ENCODE results near the gene PRKAB2.
"Not testable (repeated sequence)": the region's sequence is repeated elsewhere in the genome, so short reads cannot be mapped to it uniquely, and the experiment has no call there.

PRKAB2 gene

DNA sequence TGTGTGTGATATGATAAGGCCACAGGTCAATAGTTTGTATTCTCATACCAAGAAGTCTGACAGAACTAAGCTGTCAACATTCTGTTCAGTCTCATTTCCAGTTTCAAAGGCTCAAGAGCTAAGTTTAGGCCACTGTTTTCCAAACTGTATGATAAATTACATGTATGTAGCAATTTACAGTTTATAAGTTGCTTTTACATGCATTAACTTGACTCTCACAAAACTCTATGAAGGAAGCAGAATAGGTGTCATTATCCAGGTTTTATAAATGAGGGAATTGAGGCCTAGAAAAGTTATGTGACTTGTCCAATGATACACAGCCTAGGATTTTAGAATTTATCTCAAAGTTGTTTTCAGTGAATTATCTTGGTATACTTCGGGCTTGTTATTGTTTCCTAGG, 29.5 kb upstream of the PRKAB2 start:
- Histone ChIP-seq H2AFZ (ENCODE audit: low read length) (no peak overlapping the region), H3K79me2 (ENCODE audit: insufficient read depth, low read length) (no peaks in the 10 kb centered on the region), H3K4me2 (ENCODE audit: low read length) (no peak overlapping the region), H3K27ac (ENCODE audit: low read depth, low read length, poor library complexity, severe bottlenecking) (no peak overlapping the region), H3F3A (ENCODE audit: insufficient read depth, low read length) (no peaks in the 10 kb centered on the region), H3K9me3 (ENCODE audit: low read length) (no peaks in the 10 kb centered on the region), H3K27me3 (ENCODE audit: insufficient read depth, low read length) (no peaks in the 10 kb centered on the region), H3K4me3 (ENCODE audit: low read depth, low read length, poor library complexity, severe bottlenecking) (no peak overlapping the region), H3K36me3 (ENCODE audit: insufficient read depth, low read length) (no peaks in the 10 kb centered on the region), H4K20me1 (ENCODE audit: insufficient read depth, low read length) (no peaks in the 10 kb centered on the region), H3K9ac (ENCODE audit: low read length) (no peak overlapping the region), H3K9me2 (ENCODE audit: low read depth, low read length) (no peaks in the 10 kb centered on the region), H3K4me1 (ENCODE audit: insufficient read depth, low read length, severe bottlenecking) (no peaks in the 10 kb centered on the region)
- TF ChIP-seq, protein P1, sequence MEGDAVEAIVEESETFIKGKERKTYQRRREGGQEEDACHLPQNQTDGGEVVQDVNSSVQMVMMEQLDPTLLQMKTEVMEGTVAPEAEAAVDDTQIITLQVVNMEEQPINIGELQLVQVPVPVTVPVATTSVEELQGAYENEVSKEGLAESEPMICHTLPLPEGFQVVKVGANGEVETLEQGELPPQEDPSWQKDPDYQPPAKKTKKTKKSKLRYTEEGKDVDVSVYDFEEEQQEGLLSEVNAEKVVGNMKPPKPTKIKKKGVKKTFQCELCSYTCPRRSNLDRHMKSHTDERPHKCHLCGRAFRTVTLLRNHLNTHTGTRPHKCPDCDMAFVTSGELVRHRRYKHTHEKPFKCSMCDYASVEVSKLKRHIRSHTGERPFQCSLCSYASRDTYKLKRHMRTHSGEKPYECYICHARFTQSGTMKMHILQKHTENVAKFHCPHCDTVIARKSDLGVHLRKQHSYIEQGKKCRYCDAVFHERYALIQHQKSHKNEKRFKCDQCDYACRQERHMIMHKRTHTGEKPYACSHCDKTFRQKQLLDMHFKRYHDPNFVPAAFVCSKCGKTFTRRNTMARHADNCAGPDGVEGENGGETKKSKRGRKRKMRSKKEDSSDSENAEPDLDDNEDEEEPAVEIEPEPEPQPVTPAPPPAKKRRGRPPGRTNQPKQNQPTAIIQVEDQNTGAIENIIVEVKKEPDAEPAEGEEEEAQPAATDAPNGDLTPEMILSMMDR (IDR thresholded peaks at IDR 0.05; ENCODE audit: low read length) = no peak
- no peak for TF ChIP-seq EZH2 (IDR thresholded peaks at IDR 0.05; ENCODE audit: borderline replicate concordance, low read length)

DNA sequence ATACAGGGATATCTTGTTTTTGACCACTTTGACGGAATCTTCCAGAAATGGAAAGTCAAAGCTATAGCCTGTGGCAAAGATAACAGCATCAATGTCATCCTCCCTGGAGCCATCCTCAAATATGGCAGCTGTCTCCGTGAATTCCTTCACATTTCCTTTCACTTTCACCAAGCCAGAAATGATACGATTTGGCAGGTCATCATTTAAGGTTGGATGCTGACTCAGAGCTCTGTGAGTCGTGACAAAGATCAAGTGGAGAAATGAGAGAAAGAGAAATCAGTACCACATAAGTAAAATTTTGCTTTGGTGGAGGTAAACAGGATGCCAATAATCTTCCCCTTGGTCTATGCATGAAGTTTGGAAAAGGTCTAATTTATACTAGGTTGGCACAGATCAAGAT, 29.0 kb upstream of the PRKAB2 start:
- H3K4me1 ChIP-seq (ENCODE audit: insufficient read depth, low read length, severe bottlenecking) = no peaks in the 10 kb centered on the region
- no peaks in the 10 kb centered on the region for H3K9me3 ChIP-seq (ENCODE audit: low read length)
- TF ChIP-seq EZH2 (IDR thresholded peaks at IDR 0.05; ENCODE audit: borderline replicate concordance, low read length) = no peak
- TF ChIP-seq, protein P1 (IDR thresholded peaks at IDR 0.05; ENCODE audit: low read length) = no peak
- no peaks in the 10 kb centered on the region for H3K79me2 ChIP-seq (ENCODE audit: insufficient read depth, low read length)
- H3K9me2 ChIP-seq (ENCODE audit: low read depth, low read length) = no peaks in the 10 kb centered on the region
- no peaks in the 10 kb centered on the region for H3F3A ChIP-seq (ENCODE audit: insufficient read depth, low read length)
- no peak overlapping the region for H3K9ac ChIP-seq (ENCODE audit: low read length)
- H3K4me2 ChIP-seq (ENCODE audit: low read length) = no peak overlapping the region
- no peak overlapping the region for H3K4me3 ChIP-seq (ENCODE audit: low read depth, low read length, poor library complexity, severe bottlenecking)
- H4K20me1 ChIP-seq (ENCODE audit: insufficient read depth, low read length) = no peaks in the 10 kb centered on the region
- no peaks in the 10 kb centered on the region for H3K36me3 ChIP-seq (ENCODE audit: insufficient read depth, low read length)
- H2AFZ ChIP-seq (ENCODE audit: low read length) = no peak overlapping the region
- no peak overlapping the region for H3K27ac ChIP-seq (ENCODE audit: low read depth, low read length, poor library complexity, severe bottlenecking)
- no peaks in the 10 kb centered on the region for H3K27me3 ChIP-seq (ENCODE audit: insufficient read depth, low read length)

DNA sequence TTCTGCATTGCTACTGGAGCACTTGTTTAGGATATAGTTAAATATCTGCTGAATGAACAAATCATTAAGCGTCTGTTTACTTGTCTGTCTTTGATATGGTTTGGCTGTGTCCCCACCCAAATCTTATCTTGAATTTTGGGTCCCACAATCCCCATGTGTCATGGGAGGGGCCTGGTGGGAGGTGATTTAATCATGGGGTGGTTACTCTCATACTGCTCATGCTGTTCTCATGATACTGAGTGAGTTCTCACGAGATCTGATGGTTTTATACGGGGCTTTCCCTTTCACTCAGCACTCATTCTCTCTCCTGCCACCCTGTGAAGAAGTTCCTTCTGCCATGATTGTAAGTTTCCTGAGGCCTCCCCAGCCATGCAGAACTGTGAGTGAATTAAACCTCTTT, 25.1 kb upstream of the PRKAB2 start:
- not testable (repeated sequence) for H3K9ac ChIP-seq (ENCODE audit: low read length); H3K79me2 ChIP-seq (ENCODE audit: insufficient read depth, low read length); H4K20me1 ChIP-seq (ENCODE audit: insufficient read depth, low read length); H2AFZ ChIP-seq (ENCODE audit: low read length); H3K9me2 ChIP-seq (ENCODE audit: low read depth, low read length); H3K4me1 ChIP-seq (ENCODE audit: insufficient read depth, low read length, severe bottlenecking); H3K4me2 ChIP-seq (ENCODE audit: low read length); H3K27ac ChIP-seq (ENCODE audit: low read depth, low read length, poor library complexity, severe bottlenecking); H3K27me3 ChIP-seq (ENCODE audit: insufficient read depth, low read length); H3F3A ChIP-seq (ENCODE audit: insufficient read depth, low read length); H3K36me3 ChIP-seq (ENCODE audit: insufficient read depth, low read length); H3K9me3 ChIP-seq (ENCODE audit: low read length); H3K4me3 ChIP-seq (ENCODE audit: low read depth, low read length, poor library complexity, severe bottlenecking)

DNA sequence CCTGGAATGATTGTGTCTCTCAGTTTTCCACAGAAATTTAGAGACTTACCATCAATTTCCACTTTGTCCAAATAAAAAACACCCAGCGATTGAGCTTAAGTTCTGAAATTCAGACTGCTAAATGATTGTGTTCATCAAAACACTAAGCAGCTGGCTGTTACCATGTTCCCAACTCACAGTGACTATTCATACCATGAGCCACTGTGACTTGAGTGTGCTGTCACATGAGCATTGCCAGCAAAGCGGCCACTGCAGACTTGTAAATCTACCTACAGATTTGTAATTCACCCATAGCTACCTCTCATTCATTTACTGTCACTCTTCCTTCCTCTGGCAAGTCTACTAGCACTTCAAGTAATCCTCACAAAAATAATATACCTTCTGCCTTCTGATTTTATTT, 17.2 kb upstream of the PRKAB2 start:
- no peaks in the 10 kb centered on the region for H3F3A ChIP-seq (ENCODE audit: insufficient read depth, low read length)
- H4K20me1 ChIP-seq (ENCODE audit: insufficient read depth, low read length) = no peaks in the 10 kb centered on the region
- H3K36me3 ChIP-seq (ENCODE audit: insufficient read depth, low read length) = no peaks in the 10 kb centered on the region
- H3K27me3 ChIP-seq (ENCODE audit: insufficient read depth, low read length) = no peaks in the 10 kb centered on the region
- no peaks in the 10 kb centered on the region for H3K9me2 ChIP-seq (ENCODE audit: low read depth, low read length)
- H3K4me1 ChIP-seq (ENCODE audit: insufficient read depth, low read length, severe bottlenecking) = no peaks in the 10 kb centered on the region
- no peak overlapping the region for H2AFZ ChIP-seq (ENCODE audit: low read length)
- no peak overlapping the region for H3K9ac ChIP-seq (ENCODE audit: low read length)
- TF ChIP-seq, protein P1 (IDR thresholded peaks at IDR 0.05; ENCODE audit: low read length) = no peak
- no peak for TF ChIP-seq EZH2 (IDR thresholded peaks at IDR 0.05; ENCODE audit: borderline replicate concordance, low read length)
- H3K4me2 ChIP-seq (ENCODE audit: low read length) = no peak overlapping the region
- H3K4me3 ChIP-seq (ENCODE audit: low read depth, low read length, poor library complexity, severe bottlenecking) = no peak overlapping the region
- H3K27ac ChIP-seq (ENCODE audit: low read depth, low read length, poor library complexity, severe bottlenecking) = no peak overlapping the region
- H3K79me2 ChIP-seq (ENCODE audit: insufficient read depth, low read length) = no peaks in the 10 kb centered on the region
- H3K9me3 ChIP-seq (ENCODE audit: low read length) = no peaks in the 10 kb centered on the region

Data from OCI-LY1 (cell line).